T-helper 2 cell (primary cell): ENCODE data around the gene NACAD.

Experiments used
- DNase-seq, 5 experiments: peaks; one replicate each; pipeline versions ENCODE4 v3.0.0 to v3.0.0-alpha.2; 2012 to 2022
- total RNA-seq, 2 donors: gene quantifications; one replicate each; lab custom pipeline; 2026; lab: John Stamatoyannopoulos, UW

The NACAD gene, protein sequence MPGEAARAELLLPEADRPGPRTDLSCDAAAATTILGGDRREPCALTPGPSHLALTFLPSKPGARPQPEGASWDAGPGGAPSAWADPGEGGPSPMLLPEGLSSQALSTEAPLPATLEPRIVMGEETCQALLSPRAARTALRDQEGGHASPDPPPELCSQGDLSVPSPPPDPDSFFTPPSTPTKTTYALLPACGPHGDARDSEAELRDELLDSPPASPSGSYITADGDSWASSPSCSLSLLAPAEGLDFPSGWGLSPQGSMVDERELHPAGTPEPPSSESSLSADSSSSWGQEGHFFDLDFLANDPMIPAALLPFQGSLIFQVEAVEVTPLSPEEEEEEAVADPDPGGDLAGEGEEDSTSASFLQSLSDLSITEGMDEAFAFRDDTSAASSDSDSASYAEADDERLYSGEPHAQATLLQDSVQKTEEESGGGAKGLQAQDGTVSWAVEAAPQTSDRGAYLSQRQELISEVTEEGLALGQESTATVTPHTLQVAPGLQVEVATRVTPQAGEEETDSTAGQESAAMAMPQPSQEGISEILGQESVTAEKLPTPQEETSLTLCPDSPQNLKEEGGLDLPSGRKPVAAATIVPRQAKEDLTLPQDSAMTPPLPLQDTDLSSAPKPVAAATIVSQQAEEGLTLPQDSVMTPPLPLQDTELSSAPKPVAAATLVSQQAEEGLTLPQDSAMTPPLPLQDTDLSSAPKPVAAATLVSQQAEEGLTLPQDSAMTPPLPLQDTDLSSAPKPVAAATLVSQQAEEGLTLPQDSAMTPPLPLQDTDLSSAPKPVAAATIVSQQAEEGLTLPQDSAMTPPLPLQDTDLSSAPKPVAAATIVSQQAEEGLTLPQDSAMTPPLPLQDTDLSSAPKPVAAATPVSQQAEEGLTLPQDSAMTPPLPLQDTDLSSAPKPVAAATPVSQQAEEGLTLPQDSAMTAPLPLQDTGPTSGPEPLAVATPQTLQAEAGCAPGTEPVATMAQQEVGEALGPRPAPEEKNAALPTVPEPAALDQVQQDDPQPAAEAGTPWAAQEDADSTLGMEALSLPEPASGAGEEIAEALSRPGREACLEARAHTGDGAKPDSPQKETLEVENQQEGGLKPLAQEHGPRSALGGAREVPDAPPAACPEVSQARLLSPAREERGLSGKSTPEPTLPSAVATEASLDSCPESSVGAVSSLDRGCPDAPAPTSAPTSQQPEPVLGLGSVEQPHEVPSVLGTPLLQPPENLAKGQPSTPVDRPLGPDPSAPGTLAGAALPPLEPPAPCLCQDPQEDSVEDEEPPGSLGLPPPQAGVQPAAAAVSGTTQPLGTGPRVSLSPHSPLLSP (N-terminal part only)
- total RNA-seq: 0.34 to 0.62 reads per million in 2 donors

DNA sequence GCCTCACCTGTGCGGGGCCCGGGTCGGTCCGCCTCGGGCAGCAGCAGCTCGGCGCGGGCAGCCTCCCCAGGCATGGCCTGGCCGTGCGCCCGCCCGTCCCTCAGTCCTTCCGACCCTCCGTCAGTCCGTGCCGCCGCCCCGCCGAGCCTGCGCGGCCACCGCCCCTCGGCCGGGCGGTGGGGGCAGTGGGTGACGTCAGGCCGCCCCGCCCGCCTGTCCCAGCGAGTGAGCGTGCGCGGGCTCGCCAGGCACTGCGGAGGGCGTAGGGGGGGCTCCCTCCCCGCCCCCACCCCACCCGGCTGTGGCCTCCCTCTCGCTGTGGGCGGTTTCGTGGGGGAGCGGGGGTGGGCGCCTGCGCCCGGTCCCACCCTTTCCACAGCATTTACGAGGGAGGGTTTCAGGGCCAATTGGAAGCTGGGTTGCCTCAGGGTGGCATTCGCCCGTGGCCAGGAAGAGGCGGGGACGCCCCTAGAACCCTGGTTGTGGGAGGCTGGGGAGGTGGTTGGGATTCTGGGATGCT lies at the start of gene NACAD:
Gene NACAD, minus strand, starts transcription at position 149 of the 520 bp plus-strand sequence. Its CDS starts 75 bp downstream, at position 74.
- peak in 1 of 5 experiments; percentile 31 for DNase-seq

DNA sequence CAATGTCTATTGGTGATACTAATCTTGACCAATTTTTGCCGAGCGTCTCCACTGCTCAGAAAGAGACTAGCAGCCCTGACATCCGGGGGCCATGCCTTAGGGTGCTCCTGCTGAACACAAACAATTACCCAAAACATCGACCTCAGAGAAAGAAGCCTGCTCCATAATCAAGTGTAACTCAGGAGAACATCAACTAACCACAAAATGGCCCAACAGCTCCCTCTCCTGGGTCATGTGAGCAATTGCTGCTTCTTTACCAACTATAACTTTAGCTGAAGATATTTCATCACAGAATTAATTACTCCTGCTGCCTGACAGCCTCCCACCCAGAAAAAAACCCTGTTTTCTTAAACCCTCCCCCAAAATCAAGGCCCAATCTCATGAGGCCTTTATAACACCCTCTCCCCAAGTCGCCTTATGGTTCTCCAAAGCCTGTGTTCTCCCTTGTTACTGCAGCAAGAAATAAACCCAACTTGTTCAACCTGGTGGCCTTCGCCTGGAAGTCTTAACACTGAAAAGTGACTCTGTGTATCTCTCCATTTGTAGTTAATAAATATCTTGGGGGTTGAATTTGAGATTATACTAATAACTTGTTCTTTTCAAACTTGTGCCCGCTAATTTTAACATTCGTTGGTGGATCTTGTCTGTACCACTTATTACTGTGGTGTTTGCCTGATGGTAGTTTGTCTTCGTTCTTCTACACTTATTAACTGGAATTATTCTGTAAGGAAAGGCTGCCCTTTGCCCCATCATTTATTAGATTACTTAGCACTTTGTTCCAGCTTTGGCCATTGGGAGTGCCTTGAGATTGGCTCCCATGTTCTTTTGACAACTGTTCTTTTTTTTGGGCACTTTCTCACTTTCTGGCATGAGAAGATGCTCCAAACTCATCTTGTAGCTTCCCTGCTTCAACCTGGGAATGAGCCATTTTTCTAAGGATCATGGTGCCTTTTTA lies 47.6 kb upstream of the NACAD start:
- DNase-seq: peak in 4 of 5 experiments; percentile 32 to 80 (median 52)

DNA sequence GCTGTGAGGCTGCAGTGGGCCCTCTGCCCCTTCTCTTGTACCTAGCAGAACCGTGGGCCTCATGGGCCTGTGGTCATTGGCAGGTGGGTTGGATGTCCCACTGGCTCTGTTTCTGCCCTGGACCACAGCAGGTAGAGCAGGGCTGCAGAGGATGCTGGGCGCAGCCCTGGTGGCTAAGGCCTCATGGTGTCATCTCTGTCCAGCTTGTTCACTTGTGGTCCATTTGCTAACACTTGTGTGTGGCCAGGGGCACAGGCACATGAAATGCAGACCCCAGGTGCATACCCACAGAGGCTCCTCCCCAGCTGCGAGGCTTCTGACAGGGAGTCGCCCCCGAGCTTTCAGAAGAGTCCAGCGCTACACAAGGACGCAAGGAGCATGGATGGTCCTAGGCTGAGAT lies 45.1 kb upstream of the NACAD start:
- no peak for DNase-seq

DNA sequence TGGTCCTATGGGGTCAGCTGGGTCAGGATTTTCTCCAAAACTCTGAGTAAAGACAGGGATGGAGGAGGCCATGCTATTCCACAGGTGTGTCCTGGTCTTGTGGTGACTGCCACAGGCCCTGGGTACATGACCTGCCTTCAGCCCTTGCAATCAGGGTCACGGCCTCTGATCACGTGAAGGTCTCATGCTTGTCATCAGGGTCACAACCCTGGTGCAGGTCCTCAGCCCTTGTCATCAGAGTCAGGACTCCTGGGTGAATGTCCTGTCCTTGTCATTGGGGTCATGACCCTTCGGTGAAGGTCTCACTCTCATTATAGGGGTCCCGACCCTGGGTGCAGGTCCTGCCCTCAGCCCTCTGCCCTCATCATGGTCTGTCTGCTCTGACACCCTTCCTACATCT lies 44.6 kb upstream of the NACAD start:
- no peak for DNase-seq

DNA sequence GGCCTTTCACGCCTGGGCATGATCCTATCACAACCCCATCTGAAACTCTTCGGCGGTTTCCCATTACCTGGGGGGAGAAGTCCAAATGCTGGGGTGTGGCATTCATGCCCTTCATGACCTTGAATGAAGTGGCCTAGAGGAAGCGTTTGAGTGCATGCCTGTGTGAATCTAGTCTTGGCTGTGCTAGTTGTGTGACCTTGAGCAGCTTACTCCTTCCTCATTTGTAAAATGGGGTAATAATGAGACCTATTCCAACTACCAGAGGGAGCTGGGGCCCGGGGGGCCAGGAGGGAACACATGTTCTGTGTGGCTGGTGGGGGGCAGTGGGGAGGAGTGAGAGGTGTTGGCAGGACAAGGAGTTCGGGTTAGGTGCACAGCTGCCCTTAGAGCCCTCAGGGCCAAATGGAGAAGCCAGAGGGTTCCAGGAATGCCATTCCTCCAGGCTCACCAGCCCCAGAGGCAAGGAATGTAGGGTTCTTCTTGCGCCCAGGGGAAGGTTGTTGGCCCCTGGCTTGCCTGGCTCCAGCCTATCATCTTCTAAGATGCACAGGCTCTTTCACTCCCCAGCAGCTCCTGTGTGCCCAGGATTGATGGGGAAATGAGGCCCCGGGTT lies 44.0 kb upstream of the NACAD start:
- DNase-seq: no peak

DNA sequence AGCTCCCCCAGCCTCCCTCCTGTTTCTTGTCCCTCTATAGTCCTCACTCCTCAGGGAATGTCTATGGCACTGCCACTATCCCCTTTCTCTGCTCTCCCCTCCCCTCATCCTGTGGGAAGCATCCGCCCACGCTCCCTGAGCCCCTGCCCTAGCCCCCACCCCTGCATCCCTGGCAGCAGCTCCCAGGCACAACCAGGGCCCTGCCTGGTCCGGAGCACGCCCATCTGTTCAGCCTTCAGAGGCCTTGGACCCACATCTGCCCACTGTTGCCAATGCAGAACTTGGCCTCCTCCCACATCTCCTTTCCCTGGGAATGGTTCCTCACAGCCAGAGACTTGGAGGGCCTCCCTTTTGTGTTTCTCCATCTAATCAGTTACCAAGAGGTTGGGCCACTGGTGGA lies 43.1 kb upstream of the NACAD start:
- DNase-seq: no peak

DNA sequence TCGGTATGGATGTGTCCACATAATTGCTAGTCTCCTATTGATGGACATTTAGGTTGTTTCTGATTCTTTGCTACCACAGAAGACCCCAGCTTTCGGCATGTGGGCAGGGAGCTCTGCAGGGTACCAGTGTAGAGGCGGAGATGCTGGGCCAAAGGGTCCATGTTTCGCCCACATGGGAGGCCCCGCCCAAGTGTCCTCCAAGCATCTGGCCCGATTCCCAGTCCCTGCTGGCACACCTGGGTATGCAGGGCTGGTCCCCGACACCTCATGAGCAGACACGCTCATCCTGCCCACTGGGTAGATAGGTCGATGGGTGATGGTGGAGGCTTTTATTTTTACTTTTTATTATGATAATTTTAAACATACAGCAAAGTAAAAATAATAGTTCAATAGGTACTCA lies 42.1 kb upstream of the NACAD start:
- DNase-seq: no peak

DNA sequence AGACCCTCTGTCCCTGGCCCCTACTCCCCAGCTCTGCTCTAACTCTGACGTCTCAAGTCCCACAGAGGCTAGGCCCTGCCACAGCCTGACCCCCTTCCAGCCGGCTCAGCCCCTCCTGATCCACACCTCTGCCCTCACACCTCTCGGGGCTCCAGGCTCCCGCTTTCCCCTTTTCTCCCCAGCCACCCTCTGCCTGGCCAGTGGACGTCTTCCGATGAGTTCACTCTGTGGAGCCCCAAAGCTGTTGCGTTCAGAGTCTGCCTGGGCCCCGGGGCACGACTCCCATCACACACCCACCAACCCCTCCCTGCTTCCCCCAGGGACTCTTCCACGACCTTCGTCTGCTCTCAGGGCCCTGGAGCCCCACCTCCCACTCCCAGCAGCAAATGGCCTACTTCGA lies 41.1 kb upstream of the NACAD start:
- no peak for DNase-seq

DNA sequence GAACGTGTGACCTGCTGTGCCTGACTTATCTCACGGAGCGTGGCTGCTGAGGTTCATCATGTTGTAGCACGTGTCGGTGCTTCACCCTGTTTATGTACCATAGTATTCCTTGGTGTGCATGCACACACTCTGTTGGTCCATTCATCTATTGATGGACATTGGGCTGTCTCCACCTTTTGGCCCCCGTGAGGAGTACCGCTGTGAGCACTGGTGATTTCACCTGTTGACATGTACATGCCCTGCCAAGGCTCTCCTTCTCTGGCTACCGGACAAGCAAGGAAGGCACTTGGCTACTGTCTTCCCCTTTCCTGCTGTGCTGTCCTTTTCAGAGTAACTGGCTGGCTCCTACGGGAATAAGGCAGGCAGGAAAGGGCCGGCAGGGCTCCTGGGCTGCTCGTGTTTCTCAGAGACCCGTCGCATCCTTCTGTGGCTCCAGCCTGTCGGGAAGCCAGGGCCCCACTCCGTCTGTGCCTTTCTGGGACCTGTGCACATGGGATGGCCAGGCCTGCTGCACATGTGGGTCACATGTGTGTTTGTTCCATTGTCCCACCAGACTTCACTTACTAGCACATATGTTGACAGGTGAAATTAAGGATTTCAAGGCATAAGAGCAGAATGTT lies 40.5 kb upstream of the NACAD start:
- DNase-seq: no peak

DNA sequence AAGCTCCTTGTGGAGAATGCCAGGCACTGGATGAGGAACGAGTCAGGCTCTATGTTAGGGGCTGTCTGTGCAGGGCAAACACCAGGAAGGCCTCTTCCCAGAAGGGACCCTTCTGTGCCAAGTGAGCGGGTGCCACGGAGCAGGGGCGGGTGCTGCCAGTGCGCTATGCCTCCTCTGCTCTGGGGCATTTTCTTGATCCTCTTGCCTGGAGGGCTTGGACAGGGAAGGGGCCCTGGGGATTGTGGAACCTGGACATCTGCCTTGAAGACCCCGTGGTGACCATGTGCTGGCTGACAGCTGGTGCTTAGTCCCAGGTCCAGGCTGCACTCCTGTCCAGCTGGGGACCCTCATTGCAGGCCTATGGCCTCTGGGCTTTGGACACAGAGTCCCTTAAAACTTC lies 38.2 kb upstream of the NACAD start:
- no peak for DNase-seq

DNA sequence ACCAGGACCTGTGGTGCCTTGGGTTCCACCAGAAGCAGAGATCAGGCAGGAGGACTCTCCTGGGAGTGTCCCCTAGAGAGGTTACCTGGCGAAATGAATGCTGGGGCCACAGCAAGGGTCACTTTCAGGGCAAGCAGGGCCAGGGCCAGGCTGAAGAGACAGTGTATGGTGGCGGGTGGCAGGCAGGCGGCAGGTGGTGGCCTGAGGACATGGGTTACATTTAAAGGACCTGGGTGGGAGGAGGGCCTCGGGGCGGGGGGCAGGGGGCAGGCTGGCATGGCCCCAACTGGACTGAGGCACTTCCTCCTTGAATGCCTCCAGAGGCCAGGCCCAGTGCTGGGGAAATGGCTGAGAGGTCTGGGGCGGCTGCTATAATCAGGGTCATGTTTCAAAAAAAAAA lies 37.4 kb upstream of the NACAD start:
- no peak for DNase-seq

DNA sequence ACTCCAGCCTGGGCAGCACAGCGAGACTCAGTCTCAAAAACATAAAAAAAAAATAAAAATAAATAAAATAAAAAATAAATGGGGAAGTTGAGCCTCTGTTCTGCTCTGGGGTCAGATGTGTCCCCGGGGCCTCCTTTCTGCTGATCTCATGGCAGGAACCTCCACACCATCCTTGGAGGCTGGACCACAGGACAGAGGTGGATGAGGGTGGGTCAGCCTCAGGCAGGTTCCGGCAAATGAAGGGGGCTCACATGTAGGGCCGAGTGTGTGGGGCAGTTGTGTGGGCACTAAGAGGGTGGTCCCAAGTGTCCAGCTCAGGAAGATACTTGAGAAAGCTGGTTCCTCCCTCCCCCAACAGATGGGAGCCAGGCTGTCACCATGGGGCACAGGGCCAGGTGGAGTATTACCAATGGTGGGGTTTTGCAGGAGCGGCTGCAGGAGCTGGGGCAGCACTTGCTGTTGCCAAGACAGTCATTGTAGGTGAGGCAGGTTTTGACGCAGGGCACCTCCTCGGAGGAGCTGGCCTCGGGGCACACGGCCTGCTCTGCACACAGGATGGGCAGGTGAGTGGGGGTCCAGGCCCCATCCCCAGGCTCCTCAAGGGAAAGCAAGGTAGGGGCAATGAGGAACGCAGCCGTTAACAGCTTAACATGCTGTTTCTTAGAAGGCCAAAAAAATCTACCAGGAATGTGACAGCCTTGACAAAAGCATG lies 36.6 kb upstream of the NACAD start:
- DNase-seq: no peak

DNA sequence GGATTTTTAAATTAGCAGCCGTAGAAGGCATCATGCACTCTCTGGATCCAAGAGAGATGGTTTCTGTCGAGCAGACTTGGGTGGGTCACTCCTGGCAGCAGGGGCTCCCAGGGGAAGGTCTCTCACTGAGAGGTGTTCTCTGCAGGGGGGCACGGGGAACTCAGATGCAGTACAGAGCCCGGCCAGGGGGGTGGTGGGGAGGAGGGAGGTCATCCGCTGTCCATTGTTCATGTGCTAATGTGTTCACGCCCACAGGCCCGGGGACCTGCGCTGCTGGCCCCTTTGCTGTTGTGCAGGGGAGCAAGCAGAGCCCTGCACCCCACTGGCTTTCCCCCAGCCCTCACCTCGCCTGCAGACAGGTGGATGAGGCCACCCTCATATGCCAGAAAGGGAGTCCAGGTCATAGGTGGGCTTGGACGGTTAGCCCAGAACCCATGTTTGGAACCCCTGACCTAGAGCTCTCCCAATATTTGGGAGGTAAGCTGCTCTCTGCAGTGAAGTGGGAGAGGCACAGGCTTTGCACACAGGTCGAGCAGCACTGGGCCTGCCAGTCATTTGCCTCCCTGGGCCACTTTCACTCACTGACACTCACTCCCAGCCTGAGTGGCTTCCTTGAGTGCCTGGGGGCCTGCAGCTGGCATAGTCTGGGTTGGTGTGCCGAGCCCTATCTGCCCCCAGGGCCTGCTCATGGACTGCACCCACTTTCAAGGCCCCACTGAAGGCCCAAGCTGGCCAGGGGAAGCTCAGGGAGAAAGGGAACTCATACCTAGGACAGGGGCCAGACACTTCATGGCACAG lies 35.3 kb upstream of the NACAD start:
- DNase-seq: no peak

DNA sequence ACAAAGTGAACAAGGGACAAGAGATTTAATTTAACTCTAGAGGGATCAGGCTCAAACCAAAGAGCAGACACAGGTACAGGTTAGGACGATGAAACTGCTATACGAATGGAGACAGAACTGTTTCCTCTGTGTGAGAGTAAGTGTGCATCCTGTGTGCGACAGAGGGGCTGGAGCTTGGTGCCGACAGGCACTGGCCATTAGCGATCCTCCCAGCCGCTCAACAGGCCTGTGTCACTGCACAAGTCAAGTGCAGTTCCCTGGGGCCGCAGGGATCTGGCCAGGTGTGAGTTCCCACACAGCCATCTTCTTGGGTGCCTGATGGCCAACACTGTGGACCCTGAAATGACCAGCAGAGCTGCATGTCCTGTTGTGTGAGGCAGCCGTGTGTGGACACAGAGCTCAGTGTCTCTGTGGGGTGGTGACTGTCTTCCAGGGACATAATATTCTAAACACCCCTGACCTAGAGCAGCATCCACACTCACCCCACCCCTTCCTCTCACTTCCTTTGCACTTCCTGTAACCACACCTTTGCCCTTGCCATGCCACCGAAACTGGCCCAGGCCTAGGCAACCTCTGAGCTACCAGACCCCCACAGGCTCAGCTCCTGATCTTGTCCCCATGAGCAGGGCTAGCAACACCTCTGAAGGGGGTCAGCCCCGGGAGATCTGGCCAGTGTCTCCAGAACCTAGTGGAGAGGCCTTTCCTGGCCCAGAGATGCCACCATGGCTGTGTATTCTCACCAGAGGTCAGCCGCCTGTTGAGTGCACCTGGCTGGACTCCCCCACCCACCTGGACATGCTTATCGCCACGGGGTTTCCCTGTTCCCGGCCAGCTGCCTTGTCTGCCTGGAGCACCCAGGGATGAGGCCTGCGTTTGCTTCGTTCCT lies 34.4 kb upstream of the NACAD start:
- peak in 2 of 5 experiments; percentile 23 to 58 for DNase-seq

DNA sequence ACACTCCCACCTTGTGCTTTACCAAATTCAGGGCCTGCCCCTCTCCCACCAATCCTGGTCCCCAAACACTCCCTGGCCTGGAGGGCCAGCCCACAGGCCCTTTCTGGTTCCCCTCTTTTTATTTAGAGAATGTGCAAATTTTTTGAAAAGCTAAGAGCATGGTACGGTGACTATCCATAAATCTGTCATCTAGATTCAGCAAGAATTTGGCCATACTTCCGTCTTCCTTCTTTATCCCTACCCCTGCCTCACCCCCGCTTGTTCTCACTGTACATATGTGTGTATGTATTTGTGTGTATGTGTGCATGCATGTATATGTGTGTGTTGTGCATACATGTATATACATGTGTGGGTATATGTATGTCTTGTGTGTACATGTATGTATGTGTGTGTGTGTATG lies 30.8 kb upstream of the NACAD start:
- DNase-seq: no peak

DNA sequence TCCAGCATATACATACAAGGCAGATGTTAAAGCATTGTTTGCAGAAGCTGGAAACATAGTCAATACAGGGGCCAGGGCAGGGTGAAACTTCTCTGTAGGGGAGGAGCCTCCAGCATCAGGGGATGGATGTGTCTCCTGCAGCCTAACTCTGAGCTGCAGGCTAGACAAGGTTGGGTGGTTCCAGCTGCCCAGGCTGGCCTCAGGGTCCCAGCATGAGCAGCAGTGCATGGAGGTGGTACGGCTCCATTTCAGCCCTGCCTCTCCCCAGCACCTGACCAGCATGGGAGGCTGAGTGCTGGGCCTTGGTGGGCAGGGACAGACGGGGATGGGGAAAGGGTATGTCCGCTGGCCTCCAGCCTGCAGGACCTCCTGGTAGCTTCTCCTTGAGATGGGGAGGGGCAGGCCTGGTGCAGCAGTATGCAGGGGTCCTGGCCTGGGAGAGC lies 30.1 kb upstream of the NACAD start:
- no peak for DNase-seq

DNA sequence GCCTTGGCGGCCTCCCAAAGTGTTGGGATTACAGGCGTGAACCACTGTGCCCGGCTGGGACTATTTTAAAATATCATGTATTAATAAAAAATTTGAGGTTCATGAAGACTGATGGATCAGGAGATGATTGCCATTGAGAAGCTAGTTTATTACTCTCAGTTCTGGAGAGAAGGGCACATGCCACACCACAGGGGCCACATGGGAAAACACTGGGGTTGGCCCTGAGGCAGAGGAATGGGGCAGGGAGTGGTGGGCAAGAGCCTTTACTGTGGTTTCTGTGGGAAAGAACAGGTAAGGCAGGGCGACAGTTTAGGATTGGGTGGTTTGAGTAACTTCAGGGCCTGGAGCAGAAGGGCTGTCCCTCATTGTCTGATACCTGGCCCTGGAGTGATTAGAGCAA lies 29.5 kb upstream of the NACAD start:
- no peak for DNase-seq

DNA sequence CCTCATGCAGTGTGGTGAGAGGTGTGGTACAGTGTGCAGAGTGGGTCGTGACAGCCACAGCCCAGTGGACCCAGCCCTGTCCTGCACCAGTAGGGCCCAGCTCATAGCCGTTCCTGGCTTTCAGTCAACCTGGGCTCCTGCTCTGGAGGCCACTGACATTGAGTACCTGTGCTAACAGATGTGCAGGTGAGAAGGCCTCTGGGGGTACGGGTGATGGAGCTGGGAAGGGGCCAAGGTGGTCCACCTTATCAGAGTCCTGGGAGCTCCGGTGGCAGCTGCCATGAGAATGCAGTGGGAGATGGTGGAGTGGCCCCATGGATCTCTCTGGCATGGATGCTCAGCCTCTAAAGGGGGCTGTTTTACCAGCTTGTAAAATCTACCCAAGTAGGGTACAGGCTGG lies 28.8 kb upstream of the NACAD start:
- DNase-seq: no peak
